ENCODE data around the gene ITGA5. TPM values are rescaled to one million over a fixed set of nuclear protein-coding genes. Genes with fewer than 3 reads are reported as not detected.

Gene ITGA5
- total and polyA plus RNA-seq, 9 of the 15 experiments (the other 6 are each of a cell fraction or from before 2014, with no cell fraction given): 9.1 to 82.1 (median 47.4) TPM

DNA sequence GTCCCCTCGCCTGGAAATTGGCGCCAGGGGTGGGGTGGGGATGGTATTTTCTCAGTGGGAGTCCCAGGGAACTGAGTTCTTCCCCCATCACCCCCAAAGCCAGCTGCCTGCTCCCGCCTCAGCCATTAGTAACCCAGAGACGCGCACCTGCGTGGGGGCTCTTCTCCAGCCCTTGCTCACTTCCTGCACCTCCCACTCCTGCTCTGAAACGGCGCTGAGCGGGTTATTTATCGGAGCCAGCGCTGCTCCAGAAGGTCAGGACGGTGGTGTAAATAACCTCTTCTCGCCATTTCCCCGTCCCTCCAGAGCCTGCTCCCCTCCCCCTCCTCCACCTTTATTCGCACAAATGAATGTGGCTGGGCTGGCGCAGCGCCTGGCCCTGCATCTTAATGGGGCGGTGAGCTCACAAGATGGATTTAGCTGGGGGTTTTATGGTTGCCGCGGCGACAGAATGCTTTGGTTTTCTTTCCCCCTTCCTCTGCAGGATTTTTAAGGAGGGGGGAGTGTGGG, 67.0 kb downstream of the ITGA5 start (continued):
- TF ChIP-seq ELF4 (CRISPR knock-in tag; IDR thresholded peaks at IDR 0.05) (no peak), NCOA2 (IDR thresholded peaks at IDR 0.05; ENCODE audit: partially characterized antibody in 2 of 2) (no peak), ZNF57 (CRISPR knock-in tag; IDR thresholded peaks at IDR 0.05) (no peak), ZFX (CRISPR knock-in tag; IDR thresholded peaks at IDR 0.05) (no peak), ZNF830 (CRISPR knock-in tag; IDR thresholded peaks at IDR 0.05) (no peak), RBM39 (optimal IDR thresholded peaks at IDR 0.05; ENCODE audit: low read depth, low read length) (no peak), ARNT (IDR thresholded peaks at IDR 0.05) (no peak), HNRNPLL (IDR thresholded peaks at IDR 0.05; ENCODE audit: low read depth, low read length, poor library complexity, severe bottlenecking) (no peak), EZH2 (IDR thresholded peaks at IDR 0.05; ENCODE audit: borderline replicate concordance, low read depth, low read length) (no peak), DPF2 (IDR thresholded peaks at IDR 0.05) (peak; percentile 72; the same call in 1 of the 2 replicates), TOE1 (IDR thresholded peaks at IDR 0.05; ENCODE audit: borderline replicate concordance) (0 out of 2 replicates have a peak, but pooled peaks have one; percentile 6), TOE1 (CRISPR knock-in tag; IDR thresholded peaks at IDR 0.05; ENCODE audit: borderline replicate concordance, low read depth) (no peak), MXI1 (IDR thresholded peaks at IDR 0.05; ENCODE audit: low read depth, low read length) (no peak), POU5F1 (IDR thresholded peaks at IDR 0.05; ENCODE audit: borderline replicate concordance, low read depth, low read length, partially characterized antibody) (no peak), ZNF282 (CRISPR knock-in tag; IDR thresholded peaks at IDR 0.05) (no peak), ETV5 (CRISPR knock-in tag; IDR thresholded peaks at IDR 0.05; ENCODE audit: low read depth) (peak; percentile 78), ZBED1 (IDR thresholded peaks at IDR 0.05) (0 out of 2 replicates have a peak, but pooled peaks have one; percentile 18), ZNF239 (CRISPR knock-in tag; IDR thresholded peaks at IDR 0.05) (no peak), MAZ (CRISPR knock-in tag; conservative IDR thresholded peaks at IDR 0.05 in 1 of 2, IDR thresholded peaks at IDR 0.05 in 1 of 2) (peak; percentile 31 to 46; a peak in 2 of 4 replicates), ZNF263 (CRISPR knock-in tag; IDR thresholded peaks at IDR 0.05; ENCODE audit: borderline replicate concordance) (no peak)
- TF ChIP-seq, protein P1, sequence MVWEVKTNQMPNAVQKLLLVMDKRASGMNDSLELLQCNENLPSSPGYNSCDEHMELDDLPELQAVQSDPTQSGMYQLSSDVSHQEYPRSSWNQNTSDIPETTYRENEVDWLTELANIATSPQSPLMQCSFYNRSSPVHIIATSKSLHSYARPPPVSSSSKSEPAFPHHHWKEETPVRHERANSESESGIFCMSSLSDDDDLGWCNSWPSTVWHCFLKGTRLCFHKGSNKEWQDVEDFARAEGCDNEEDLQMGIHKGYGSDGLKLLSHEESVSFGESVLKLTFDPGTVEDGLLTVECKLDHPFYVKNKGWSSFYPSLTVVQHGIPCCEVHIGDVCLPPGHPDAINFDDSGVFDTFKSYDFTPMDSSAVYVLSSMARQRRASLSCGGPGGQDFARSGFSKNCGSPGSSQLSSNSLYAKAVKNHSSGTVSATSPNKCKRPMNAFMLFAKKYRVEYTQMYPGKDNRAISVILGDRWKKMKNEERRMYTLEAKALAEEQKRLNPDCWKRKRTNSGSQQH (CRISPR knock-in tag; IDR thresholded peaks at IDR 0.05): no peak
- TF ChIP-seq, protein P2, sequence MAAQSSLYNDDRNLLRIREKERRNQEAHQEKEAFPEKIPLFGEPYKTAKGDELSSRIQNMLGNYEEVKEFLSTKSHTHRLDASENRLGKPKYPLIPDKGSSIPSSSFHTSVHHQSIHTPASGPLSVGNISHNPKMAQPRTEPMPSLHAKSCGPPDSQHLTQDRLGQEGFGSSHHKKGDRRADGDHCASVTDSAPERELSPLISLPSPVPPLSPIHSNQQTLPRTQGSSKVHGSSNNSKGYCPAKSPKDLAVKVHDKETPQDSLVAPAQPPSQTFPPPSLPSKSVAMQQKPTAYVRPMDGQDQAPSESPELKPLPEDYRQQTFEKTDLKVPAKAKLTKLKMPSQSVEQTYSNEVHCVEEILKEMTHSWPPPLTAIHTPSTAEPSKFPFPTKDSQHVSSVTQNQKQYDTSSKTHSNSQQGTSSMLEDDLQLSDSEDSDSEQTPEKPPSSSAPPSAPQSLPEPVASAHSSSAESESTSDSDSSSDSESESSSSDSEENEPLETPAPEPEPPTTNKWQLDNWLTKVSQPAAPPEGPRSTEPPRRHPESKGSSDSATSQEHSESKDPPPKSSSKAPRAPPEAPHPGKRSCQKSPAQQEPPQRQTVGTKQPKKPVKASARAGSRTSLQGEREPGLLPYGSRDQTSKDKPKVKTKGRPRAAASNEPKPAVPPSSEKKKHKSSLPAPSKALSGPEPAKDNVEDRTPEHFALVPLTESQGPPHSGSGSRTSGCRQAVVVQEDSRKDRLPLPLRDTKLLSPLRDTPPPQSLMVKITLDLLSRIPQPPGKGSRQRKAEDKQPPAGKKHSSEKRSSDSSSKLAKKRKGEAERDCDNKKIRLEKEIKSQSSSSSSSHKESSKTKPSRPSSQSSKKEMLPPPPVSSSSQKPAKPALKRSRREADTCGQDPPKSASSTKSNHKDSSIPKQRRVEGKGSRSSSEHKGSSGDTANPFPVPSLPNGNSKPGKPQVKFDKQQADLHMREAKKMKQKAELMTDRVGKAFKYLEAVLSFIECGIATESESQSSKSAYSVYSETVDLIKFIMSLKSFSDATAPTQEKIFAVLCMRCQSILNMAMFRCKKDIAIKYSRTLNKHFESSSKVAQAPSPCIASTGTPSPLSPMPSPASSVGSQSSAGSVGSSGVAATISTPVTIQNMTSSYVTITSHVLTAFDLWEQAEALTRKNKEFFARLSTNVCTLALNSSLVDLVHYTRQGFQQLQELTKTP (IDR thresholded peaks at IDR 0.05; ENCODE audit: low read depth in 1 of 2, partially characterized antibody in 2 of 2): no peak
- TF ChIP-seq, protein P3, sequence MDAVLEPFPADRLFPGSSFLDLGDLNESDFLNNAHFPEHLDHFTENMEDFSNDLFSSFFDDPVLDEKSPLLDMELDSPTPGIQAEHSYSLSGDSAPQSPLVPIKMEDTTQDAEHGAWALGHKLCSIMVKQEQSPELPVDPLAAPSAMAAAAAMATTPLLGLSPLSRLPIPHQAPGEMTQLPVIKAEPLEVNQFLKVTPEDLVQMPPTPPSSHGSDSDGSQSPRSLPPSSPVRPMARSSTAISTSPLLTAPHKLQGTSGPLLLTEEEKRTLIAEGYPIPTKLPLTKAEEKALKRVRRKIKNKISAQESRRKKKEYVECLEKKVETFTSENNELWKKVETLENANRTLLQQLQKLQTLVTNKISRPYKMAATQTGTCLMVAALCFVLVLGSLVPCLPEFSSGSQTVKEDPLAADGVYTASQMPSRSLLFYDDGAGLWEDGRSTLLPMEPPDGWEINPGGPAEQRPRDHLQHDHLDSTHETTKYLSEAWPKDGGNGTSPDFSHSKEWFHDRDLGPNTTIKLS (IDR thresholded peaks at IDR 0.05; ENCODE audit: borderline replicate concordance, low read depth): no peak
